Bronchial epithelial cell (primary cell): ENCODE measurements around the gene P2RY14. TPM values are rescaled to one million over a fixed set of nuclear protein-coding genes. Genes with fewer than 3 reads are reported as not detected.
"Not testable (repeated sequence)": the region's sequence is repeated elsewhere in the genome, so short reads cannot be mapped to it uniquely, and the experiment has no call there.

ENCODE experiments used
- DNase-seq: peaks from one replicate; pipeline ENCODE4 v3.0.0-alpha.2; 2010; ENCODE audit warnings: low read depth
- FAIRE-seq: peaks from 2 replicates; lab custom pipeline; 2011; peaks lifted over from hg19 to GRCh38; lab: Jason Lieb, UNC
- H3K27me3 ChIP-seq: 2 replicates; pipeline ENCODE4 v1.5.1; 2011; ENCODE audit warnings: low read length; ENCODE audit not compliant: control insufficient read depth, insufficient read depth
- H3K36me3 ChIP-seq: 2 replicates; pipeline ENCODE4 v1.5.1; 2011; ENCODE audit warnings: low read length; ENCODE audit not compliant: control insufficient read depth, insufficient read depth
- H3K4me3 ChIP-seq: 2 replicates; pipeline ENCODE4 v1.5.1; 2011; ENCODE audit warnings: mild to moderate bottlenecking, low read depth, low read length, control low read depth
- CTCF ChIP-seq: IDR thresholded peaks from 2 replicates; pipeline ENCODE4 v1.5.1; 2011; ENCODE audit warnings: mild to moderate bottlenecking, moderate library complexity, low read length, control low read depth, inconsistent platforms; ENCODE audit not compliant: insufficient read depth, severe bottlenecking
- total RNA-seq: library from RNA; depleted of rRNA; stranded (reverse); fragments of >200 nt; gene quantifications from 2 replicates; pipeline ENCODE4 v1.2.1, GENCODE V29; 2014

P2RY14 gene
- total RNA-seq, 1 donor from 2014 or later = not detected

DNA sequence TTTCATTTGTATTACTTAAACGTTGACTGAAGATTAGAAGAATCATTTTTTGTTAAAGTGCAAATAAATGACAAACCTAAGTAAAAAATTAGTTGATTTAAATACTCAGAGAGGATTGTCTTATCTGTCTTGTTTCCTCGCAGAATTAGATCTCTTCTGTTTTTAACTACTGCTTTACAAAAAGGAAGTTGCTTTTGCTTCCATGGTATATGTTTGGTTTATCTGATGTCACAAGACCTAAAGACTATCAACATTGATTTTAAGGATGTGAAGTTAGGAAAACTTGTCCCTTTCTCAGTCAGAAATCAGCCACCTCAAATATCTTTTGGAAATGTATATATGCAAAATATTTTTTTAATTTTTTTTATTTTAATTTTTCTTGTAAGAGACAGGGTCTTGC lies 104.0 kb downstream of the P2RY14 start:
- Histone ChIP-seq H3K36me3 (no peaks in the 10 kb centered on the region), H3K27me3 (no peaks in the 10 kb centered on the region), H3K4me3 (no peak overlapping the region)
- no peak for FAIRE-seq
- TF ChIP-seq CTCF = no peak
- DNase-seq = no peak

DNA sequence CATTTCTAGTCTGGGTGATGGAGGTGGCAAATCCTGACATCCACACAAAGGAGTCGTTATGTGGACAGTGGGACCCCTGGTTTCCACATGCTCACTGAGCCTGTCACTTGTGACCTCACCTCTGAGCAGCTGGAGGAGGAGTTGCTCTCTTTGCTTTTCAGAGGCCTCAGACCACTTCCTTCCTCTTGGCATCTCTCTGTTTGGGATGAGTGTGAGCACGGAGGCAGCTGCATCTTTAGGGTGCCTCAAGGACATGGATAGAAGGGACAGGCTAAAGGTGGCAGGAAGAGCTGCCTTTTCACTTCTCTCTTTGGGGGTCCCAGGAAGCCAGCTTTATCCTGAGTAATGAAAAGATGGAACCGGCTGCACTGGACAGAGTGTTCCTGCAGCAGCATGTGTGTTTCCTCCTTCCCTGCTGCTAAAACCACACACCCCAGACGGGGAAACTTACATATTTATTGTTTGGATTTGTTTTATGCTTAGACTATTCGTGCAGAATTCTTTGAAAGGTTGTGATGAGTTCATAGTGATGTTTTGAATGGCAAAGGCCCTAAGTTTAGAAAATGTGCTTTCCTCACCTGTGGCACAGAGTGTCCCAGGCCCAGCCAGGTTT lies 107.1 kb downstream of the P2RY14 start:
- DNase-seq = no peak
- no peaks in the 10 kb centered on the region for H3K27me3 ChIP-seq

DNA sequence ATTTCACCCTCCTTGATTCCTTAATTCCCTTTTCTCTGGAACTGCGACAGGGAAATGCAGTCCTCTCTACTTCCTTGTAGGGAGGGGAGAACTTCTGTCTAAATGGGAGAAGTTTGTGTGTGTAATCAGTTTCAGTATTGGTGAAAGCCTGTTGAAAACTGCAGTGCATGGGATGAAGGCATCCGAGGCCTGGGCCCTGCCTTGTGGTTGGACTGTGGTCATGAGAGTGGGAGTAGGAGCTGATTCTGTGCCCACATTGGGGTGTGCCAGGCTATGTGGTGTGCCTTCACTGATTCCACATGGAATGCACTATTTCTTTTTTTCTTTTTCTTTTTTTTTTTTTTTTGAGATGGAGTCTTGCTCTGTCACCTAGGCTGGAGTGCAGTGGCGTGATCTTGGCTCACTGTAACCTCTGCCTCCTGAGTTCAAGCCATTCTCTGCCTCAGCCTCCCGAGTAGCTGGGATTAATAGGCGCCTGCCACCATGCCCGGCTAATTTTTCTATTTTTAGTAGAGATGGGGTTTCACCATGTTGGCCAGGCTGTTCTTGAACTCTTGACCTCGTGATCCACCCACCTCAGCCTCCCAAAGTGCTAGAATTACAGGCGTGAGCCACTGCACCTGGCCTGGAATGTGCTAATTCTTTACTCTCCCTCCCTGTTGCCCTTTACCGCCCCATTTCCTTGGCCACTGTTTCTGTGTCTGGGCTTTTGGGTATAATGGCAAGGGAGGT lies 108.2 kb downstream of the P2RY14 start:
- not testable (repeated sequence) for H3K4me3 ChIP-seq, FAIRE-seq, DNase-seq, H3K36me3 ChIP-seq, H3K27me3 ChIP-seq

More for the DNA sequence above, 107.1 kb downstream of the P2RY14 start:
- Histone ChIP-seq H3K4me3 (no peak overlapping the region), H3K36me3 (no peaks in the 10 kb centered on the region)
- no peak for TF ChIP-seq CTCF
- no peak for FAIRE-seq

- no peaks in the 10 kb centered on the region for H3K27me3 ChIP-seq
- DNase-seq (no peak), FAIRE-seq (no peak)
- no peak overlapping the region for H3K4me3 ChIP-seq
- no peak for TF ChIP-seq CTCF
- no peaks in the 10 kb centered on the region for H3K36me3 ChIP-seq
Observed at GRCh38 chr3:151169262-151169947, 108.9 kb downstream of the P2RY14 start.

DNA sequence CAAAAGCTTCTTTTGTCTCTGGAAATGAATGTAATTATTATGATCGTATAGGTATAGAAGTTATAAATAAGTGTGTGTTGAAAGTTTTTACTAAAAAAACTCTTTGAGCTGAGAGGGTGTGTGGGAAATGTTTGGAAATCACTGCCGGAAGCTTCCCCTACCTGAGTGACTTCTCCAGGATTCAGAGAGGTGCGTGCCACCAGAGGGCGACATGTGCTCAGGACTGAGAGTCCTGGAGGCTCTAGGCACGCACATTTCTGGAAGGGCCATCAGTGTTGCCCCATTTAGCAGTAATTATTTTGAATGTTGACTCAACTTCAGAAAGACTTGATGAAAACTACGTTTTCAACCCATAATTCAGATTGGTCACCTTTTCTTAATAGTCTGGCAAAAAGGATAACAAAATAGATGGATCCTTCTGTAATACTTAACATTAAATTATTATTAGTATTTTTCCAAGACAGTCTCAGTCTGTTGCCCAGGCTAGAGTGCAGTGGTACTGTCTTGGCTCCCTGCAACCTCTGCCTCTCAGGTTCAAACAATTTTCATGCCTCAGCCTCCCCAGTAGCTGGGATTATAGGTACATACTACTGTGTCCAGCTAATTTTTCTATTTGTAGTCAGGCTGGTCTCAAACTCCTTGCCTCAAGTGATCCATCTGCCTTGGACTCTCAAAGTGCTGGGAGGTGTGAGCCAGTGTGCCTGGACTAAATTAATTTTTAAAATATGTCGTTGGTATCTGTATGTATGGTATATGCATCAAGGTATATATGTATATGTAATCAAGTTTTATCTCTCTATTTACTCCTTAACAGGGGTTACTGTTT lies 109.9 kb downstream of the P2RY14 start:
- TF ChIP-seq CTCF = peak; percentile 85
- H3K36me3 ChIP-seq = no peaks in the 10 kb centered on the region
- FAIRE-seq (no peak), DNase-seq (peak; percentile 57)
- no peaks in the 10 kb centered on the region for H3K27me3 ChIP-seq
- H3K4me3 ChIP-seq = no peak overlapping the region

GRCh38 chr3:151166161-151166560 lies 112.2 kb downstream of the P2RY14 start:
- H3K4me3 ChIP-seq = no peak overlapping the region
- FAIRE-seq = no peak
- no peaks in the 10 kb centered on the region for H3K27me3 ChIP-seq
- DNase-seq = peak; percentile 8
- no peaks in the 10 kb centered on the region for H3K36me3 ChIP-seq
- TF ChIP-seq CTCF = peak; percentile 4
